Vagina (tissue), 2 donors: ENCODE measurements around the gene EIPR1. TPM values are rescaled to one million over a fixed set of nuclear protein-coding genes. Genes with fewer than 3 reads are reported as not detected.

Experiments used
- DNase-seq, 2 donors: peaks; one replicate each; pipeline ENCODE4 v3.0.0-alpha.2; 2017; ENCODE audit errors: extremely low spot score in 2 of 2
- H3K27ac ChIP-seq: fragments of 200-600 bp; sonication (generic); one replicate; pipeline ENCODE4 v1.5.1; 2019
- H3K27me3 ChIP-seq: fragments of 200-600 bp; sonication (generic); one replicate; pipeline ENCODE4 v1.5.1; 2019
- H3K36me3 ChIP-seq, 2 donors: fragments of 200-600 bp; sonication (generic); one replicate each; pipeline ENCODE4 v1.5.1; 2017 to 2019
- H3K4me1 ChIP-seq: fragments of 200-600 bp; sonication (generic); one replicate; pipeline ENCODE4 v1.5.1; 2019
- H3K4me3 ChIP-seq, 2 donors: fragments of 200-600 bp; sonication (generic); 1 replicate in 1 of 2; 2 replicates in 1 of 2; pipeline ENCODE4 v1.5.1; 2016 to 2019
- H3K9me3 ChIP-seq: fragments of 200-600 bp; sonication (generic); one replicate; pipeline ENCODE4 v1.5.1; 2019
- POLR2A ChIP-seq, 2 donors: fragments of 450-650 bp; IDR thresholded peaks; one replicate each; pipeline ENCODE4 v1.6.1; 2017; ENCODE audit warnings: antibody characterized with exemption in 2 of 2, mild to moderate bottlenecking in 2 of 2, moderate library complexity in 2 of 2
- POLR2AphosphoS5 ChIP-seq, 2 donors: sonication (generic); formaldehyde crosslinking; IDR thresholded peaks; one replicate each; pipeline ENCODE4 v1.9.0; 2017; ENCODE audit warnings: antibody characterized with exemption in 2 of 2, mild to moderate bottlenecking in 2 of 2, low read depth in 1 of 2; ENCODE audit not compliant: insufficient read depth in 1 of 2
- intact Hi-C: fragments of 100-400 bp; cut with DNase I; formaldehyde crosslinking; loops from one replicate; pipeline ENCODE4 v1.15.1; 2023
- total RNA-seq: library from RNA; depleted of rRNA; stranded (reverse); fragments of >200 nt; gene quantifications from one replicate; pipeline ENCODE4 v1.2.3, GENCODE V29; 2016
- TF ChIP-seq, protein P1 (sequence below), 3 experiments: fragments of 450-650 bp in 2 of 3; fragments of 200-600 bp in 1 of 3; sonication (generic) in 1 of 3; IDR thresholded peaks; one replicate each; pipeline ENCODE4 v1.5.1; 2017 to 2019; ENCODE audit warnings: antibody characterized with exemption in 3 of 3, mild to moderate bottlenecking in 2 of 3, moderate library complexity in 2 of 3

EIPR1 gene
- total RNA-seq, 1 donor from 2014 or later = 39.8 TPM

DNA sequence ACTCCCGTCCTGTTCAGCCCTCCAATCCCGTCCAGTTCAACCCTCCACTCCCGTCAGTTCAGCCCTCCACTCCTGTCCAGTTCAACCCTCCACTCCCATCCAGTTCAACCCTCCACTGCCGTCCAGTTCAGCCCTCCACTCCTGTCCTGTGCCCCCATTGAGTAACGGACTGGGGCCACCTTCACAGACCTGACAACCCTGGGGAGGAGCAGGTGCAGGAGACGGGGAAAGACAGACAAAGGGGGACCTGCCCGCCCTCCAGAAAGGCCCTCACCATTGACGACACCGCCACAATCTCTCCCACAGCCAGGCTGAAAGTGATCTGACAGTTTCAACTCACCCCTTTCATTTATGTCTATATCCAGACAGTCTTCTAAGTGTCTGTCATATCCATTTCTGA is 72.2 kb downstream of the EIPR1 start:
- intact Hi-C loops = no loop called here
- Histone ChIP-seq H3K4me3 (no peak overlapping the region), H3K4me1 (no peaks in the 10 kb centered on the region), H3K36me3 (no peaks in the 10 kb centered on the region), H3K27me3 (no peaks in the 10 kb centered on the region), H3K27ac (no peak overlapping the region), H3K9me3 (no peaks in the 10 kb centered on the region)
- TF ChIP-seq POLR2A (IDR thresholded peaks at IDR 0.05) = no peak
- no peak for TF ChIP-seq POLR2AphosphoS5 (IDR thresholded peaks at IDR 0.05; ENCODE audit: insufficient read depth in 1 of 2, low read depth in 1 of 2)
- TF ChIP-seq, protein P1, sequence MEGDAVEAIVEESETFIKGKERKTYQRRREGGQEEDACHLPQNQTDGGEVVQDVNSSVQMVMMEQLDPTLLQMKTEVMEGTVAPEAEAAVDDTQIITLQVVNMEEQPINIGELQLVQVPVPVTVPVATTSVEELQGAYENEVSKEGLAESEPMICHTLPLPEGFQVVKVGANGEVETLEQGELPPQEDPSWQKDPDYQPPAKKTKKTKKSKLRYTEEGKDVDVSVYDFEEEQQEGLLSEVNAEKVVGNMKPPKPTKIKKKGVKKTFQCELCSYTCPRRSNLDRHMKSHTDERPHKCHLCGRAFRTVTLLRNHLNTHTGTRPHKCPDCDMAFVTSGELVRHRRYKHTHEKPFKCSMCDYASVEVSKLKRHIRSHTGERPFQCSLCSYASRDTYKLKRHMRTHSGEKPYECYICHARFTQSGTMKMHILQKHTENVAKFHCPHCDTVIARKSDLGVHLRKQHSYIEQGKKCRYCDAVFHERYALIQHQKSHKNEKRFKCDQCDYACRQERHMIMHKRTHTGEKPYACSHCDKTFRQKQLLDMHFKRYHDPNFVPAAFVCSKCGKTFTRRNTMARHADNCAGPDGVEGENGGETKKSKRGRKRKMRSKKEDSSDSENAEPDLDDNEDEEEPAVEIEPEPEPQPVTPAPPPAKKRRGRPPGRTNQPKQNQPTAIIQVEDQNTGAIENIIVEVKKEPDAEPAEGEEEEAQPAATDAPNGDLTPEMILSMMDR (IDR thresholded peaks at IDR 0.05) = no peak
- DNase-seq = no peak

DNA sequence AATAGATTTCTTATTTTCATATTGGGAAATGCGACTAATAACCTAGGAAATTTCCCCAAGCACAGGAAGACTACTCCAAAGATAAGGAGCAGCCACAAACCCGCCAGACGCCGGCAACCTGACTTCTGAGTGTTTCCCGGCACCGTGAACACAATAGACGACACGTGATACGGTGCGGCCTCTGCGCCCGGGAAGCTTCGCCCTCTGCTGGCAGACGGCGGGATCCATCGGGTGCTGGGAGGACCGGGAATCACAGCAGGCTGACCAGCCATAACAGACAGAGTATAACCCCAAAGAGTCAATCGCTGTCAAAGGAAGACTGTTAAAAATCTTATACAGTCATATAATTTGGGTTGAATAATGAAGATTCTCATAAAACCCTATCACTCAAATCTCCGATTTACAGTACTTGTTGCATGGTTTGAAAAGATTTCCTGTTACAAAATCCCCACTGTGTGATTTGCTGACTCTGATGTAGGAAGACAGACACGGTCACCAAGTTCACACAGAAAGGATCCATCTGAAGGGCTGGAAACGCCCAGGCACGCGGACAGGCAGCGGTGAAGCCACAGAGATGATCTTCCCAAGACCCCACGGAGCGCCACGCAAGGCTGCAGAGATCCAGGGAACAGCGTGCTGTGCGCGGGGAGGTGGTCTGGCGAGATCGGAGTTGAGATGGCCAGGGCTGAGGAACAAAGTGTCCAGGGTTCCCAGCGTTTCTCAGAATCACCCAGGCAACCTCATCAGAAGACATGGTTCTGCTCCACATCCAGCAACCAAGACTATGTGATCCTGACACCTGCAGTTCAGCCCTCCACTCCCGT is 73.8 kb downstream of the EIPR1 start:
- H3K4me3 ChIP-seq = no peak overlapping the region
- no peak for TF ChIP-seq POLR2A (IDR thresholded peaks at IDR 0.05)
- peak; percentile 21 to 49 for TF ChIP-seq POLR2AphosphoS5 (IDR thresholded peaks at IDR 0.05; ENCODE audit: insufficient read depth in 1 of 2, low read depth in 1 of 2)
- TF ChIP-seq, protein P1 (IDR thresholded peaks at IDR 0.05) = peak; percentile 75 to 83 (median 82)
- no peak overlapping the region for H3K27ac ChIP-seq
- H3K27me3 ChIP-seq = no peaks in the 10 kb centered on the region
- H3K9me3 ChIP-seq = no peaks in the 10 kb centered on the region
- H3K4me1 ChIP-seq = no peaks in the 10 kb centered on the region
- no peak for DNase-seq
- intact Hi-C loops = no loop called here
- no peaks in the 10 kb centered on the region for H3K36me3 ChIP-seq

DNA sequence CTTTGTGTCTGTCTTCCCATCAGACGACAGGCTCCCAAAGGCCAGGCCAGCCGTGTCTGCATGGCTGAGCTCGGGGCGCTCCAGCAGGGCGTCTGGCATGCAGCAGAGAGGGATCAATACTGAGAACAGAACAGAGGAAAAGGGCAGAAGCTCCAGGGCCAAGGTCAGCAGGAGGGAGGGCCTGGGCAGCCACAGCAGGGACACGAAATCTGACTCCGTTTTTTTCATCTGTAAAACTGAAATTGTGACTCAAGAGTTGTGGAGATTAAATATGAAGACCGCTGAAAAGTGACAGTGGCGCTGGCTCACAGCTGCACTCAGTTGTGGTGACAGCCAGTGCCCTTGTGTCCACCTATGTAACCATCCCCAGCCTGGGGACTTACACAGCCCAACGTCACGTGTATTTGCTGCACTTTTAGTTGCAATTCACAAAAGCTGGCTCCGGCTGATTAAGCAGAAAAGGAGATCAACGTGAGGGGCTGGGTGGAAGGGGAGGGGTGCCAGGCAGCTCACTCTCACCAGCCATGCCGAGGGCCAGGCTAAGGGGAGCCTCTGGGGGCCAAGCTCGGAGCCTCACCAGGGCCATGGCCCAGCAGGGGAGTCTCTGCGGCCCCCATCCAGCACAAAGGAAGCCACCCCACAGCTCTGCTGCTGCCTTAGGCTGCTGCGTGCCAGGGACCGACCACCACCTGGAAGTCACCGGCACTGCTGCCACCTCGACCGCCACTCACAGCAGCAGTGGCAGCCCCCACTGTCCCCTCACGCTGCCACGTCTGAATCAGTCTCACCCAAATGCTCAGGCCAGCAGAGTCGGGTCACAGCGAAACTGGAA is 74.7 kb downstream of the EIPR1 start:
- Histone ChIP-seq H3K9me3 (no peaks in the 10 kb centered on the region), H3K27me3 (no peaks in the 10 kb centered on the region), H3K4me1 (no peaks in the 10 kb centered on the region), H3K27ac (no peak overlapping the region), H3K36me3 (no peaks in the 10 kb centered on the region), H3K4me3 (no peak overlapping the region)
- intact Hi-C loops = no loop called here
- TF ChIP-seq, protein P1 (IDR thresholded peaks at IDR 0.05) = no peak
- TF ChIP-seq POLR2A (IDR thresholded peaks at IDR 0.05) (no peak), POLR2AphosphoS5 (IDR thresholded peaks at IDR 0.05; ENCODE audit: insufficient read depth in 1 of 2, low read depth in 1 of 2) (no peak)
- no peak for DNase-seq

GRCh38 chr2:3302421-3302750 is 75.2 kb downstream of the EIPR1 start:
- DNase-seq = no peak
- Histone ChIP-seq H3K4me1 (no peaks in the 10 kb centered on the region), H3K27me3 (no peaks in the 10 kb centered on the region), H3K27ac (no peak overlapping the region), H3K36me3 (no peaks in the 10 kb centered on the region), H3K9me3 (no peaks in the 10 kb centered on the region), H3K4me3 (no peak overlapping the region)
- intact Hi-C loops = no loop called here
- TF ChIP-seq POLR2AphosphoS5 (IDR thresholded peaks at IDR 0.05; ENCODE audit: insufficient read depth in 1 of 2, low read depth in 1 of 2) (no peak), POLR2A (IDR thresholded peaks at IDR 0.05) (no peak)
- TF ChIP-seq, protein P1 (IDR thresholded peaks at IDR 0.05) = no peak
